HepG2 (cell line): ENCODE data around the gene POLR2F. TPM values are rescaled to one million over a fixed set of nuclear protein-coding genes. Genes with fewer than 3 reads are reported as not detected.

Source experiments
- AHR ChIP-seq: IDR thresholded peaks from 2 replicates; pipeline ENCODE4 v1.6.1; 2018; ENCODE audit warnings: missing genetic modification reagents, missing compliant biosample characterization
- ARNT2 ChIP-seq: sonication (generic); formaldehyde crosslinking; IDR thresholded peaks from 2 replicates; pipeline ENCODE4 v1.8.0; 2022; ENCODE audit warnings: mild to moderate bottlenecking, low read depth, missing genetic modification reagents, moderate library complexity
- ASH2L ChIP-seq: fragments of 300-600, 200-600 bp; sonication (generic); IDR thresholded peaks from 2 replicates; pipeline ENCODE4 v1.7.0; 2017; ENCODE audit warnings: low read depth, mild to moderate bottlenecking, moderate library complexity, mixed read lengths, low read length; ENCODE audit not compliant: insufficient read length
- BCL6 ChIP-seq: IDR thresholded peaks from 2 replicates; pipeline ENCODE4 v1.6.1; 2016; ENCODE audit warnings: missing genetic modification reagents, missing compliant biosample characterization
- E2F2 ChIP-seq: sonication (generic); formaldehyde crosslinking; IDR thresholded peaks from 2 replicates; pipeline ENCODE4 v1.4.0; 2020; ENCODE audit warnings: missing genetic modification reagents, borderline replicate concordance
- ELF4 ChIP-seq: sonication (generic); formaldehyde crosslinking; IDR thresholded peaks from 2 replicates; pipeline ENCODE4 v1.5.0; 2020; ENCODE audit warnings: missing genetic modification reagents, mild to moderate bottlenecking, moderate library complexity, borderline replicate concordance
- GLI4 ChIP-seq: sonication (generic); formaldehyde crosslinking; IDR thresholded peaks from 2 replicates; pipeline ENCODE4 v1.5.1; 2020; ENCODE audit warnings: missing genetic modification reagents, mild to moderate bottlenecking, moderate library complexity, borderline replicate concordance
- HNRNPK ChIP-seq: fragments of 200-400 bp; formaldehyde crosslinking; IDR thresholded peaks from 2 replicates; pipeline ENCODE4 v1.6.1; 2018; ENCODE audit warnings: low read length, low read depth, moderate library complexity, mild to moderate bottlenecking; ENCODE audit not compliant: poor library complexity, severe bottlenecking
- IKZF4 ChIP-seq: sonication (generic); formaldehyde crosslinking; IDR thresholded peaks from 2 replicates; pipeline ENCODE4 v1.5.1; 2020; ENCODE audit warnings: borderline replicate concordance, mild to moderate bottlenecking, low read depth, missing genetic modification reagents; ENCODE audit errors: not compliant biosample characterization
- MAFK ChIP-seq, 2 experiments: IDR thresholded peaks in 1 of 2; conservative IDR thresholded peaks in 1 of 2; 2 replicates each; pipeline ENCODE4 v1.6.1; 2011; ENCODE audit warnings: improper control_type of control experiment in 2 of 2, low read length in 2 of 2
- MAZ ChIP-seq, 2 experiments: sonication (generic) in 1 of 2; formaldehyde crosslinking in 1 of 2; IDR thresholded peaks; 2 replicates each; pipeline versions ENCODE4 v1.5.0 to v1.6.1; 2012 to 2020; ENCODE audit warnings: low read depth in 2 of 2, mild to moderate bottlenecking in 2 of 2, borderline replicate concordance in 1 of 2, improper control_type of control experiment in 1 of 2, low read length in 1 of 2, missing genetic modification reagents in 1 of 2, moderate library complexity in 1 of 2
- MLLT10 ChIP-seq: sonication (generic); formaldehyde crosslinking; IDR thresholded peaks from 2 replicates; pipeline ENCODE4 v1.4.0; 2020; ENCODE audit warnings: missing genetic modification reagents
- NAIF1 ChIP-seq: sonication (generic); formaldehyde crosslinking; IDR thresholded peaks from 2 replicates; pipeline ENCODE4 v1.5.0; 2020; ENCODE audit warnings: mild to moderate bottlenecking, missing genetic modification reagents, borderline replicate concordance
- ONECUT2 ChIP-seq: sonication (generic); formaldehyde crosslinking; IDR thresholded peaks from 2 replicates; pipeline ENCODE4 v1.4.0; 2020; ENCODE audit warnings: missing genetic modification reagents
- PHF21A ChIP-seq: sonication (generic); formaldehyde crosslinking; IDR thresholded peaks from 2 replicates; pipeline ENCODE4 v1.5.0; 2020; ENCODE audit warnings: mild to moderate bottlenecking, missing genetic modification reagents
- PPARG ChIP-seq: conservative IDR thresholded peaks from 2 replicates; pipeline ENCODE4 v1.6.1; 2016; ENCODE audit warnings: missing biosample characterization, missing genetic modification reagents
- SALL2 ChIP-seq: sonication (generic); formaldehyde crosslinking; IDR thresholded peaks from 2 replicates; pipeline ENCODE4 v1.8.1; 2023; ENCODE audit warnings: mild to moderate bottlenecking, missing genetic modification reagents, inconsistent platforms
- SPEN ChIP-seq: sonication (generic); formaldehyde crosslinking; IDR thresholded peaks from 2 replicates; pipeline ENCODE4 v1.5.1; 2020; ENCODE audit warnings: low read depth, mild to moderate bottlenecking, missing genetic modification reagents
- SRF ChIP-seq: IDR thresholded peaks from 2 replicates; pipeline ENCODE4 v1.6.1; 2011; ENCODE audit warnings: mild to moderate bottlenecking, low read depth, low read length, moderate library complexity
- TAF1 ChIP-seq: sonication (generic); formaldehyde crosslinking; IDR thresholded peaks from 2 replicates; pipeline ENCODE4 v1.4.0; 2020; ENCODE audit warnings: missing genetic modification reagents
- TFDP1 ChIP-seq: IDR thresholded peaks from 2 replicates; pipeline ENCODE4 v1.6.1; 2016; ENCODE audit warnings: missing compliant biosample characterization, missing genetic modification reagents, borderline replicate concordance
- ZMAT3 ChIP-seq: sonication (generic); formaldehyde crosslinking; conservative IDR thresholded peaks from 2 replicates; pipeline ENCODE4 v1.7.0; 2021; ENCODE audit warnings: missing genetic modification reagents
- ZNF138 ChIP-seq: sonication (generic); formaldehyde crosslinking; IDR thresholded peaks from 2 replicates; pipeline ENCODE4 v1.5.0; 2020; ENCODE audit warnings: mild to moderate bottlenecking, low read depth, missing genetic modification reagents
- ZNF292 ChIP-seq: sonication (generic); formaldehyde crosslinking; IDR thresholded peaks from 2 replicates; pipeline ENCODE4 v1.8.1; 2022; ENCODE audit warnings: mild to moderate bottlenecking, low read depth, missing genetic modification reagents, borderline replicate concordance
- ZNF552 ChIP-seq: sonication (generic); formaldehyde crosslinking; IDR thresholded peaks from 2 replicates; pipeline ENCODE4 v1.9.0; 2022; ENCODE audit warnings: missing genetic modification reagents, mild to moderate bottlenecking, borderline replicate concordance
- ZNF784 ChIP-seq: sonication (generic); formaldehyde crosslinking; IDR thresholded peaks from 2 replicates; pipeline ENCODE4 v1.5.1; 2020; ENCODE audit warnings: missing genetic modification reagents, mild to moderate bottlenecking, borderline replicate concordance
- polyA plus RNA-seq, 8 experiments: library from polyadenylated mRNA; depleted of rRNA in 3 of 8; stranded (reverse) in 7 of 8; unstranded in 1 of 8; fragments of >200 nt; fragmentation: Illumina TruSeq in 4 of 8; extraction: Trizol in 4 of 8; gene quantifications; 2 replicates each; pipeline versions ENCODE4 v1.2.1 to v1.2.3, GENCODE V29; 2011 to 2016; ENCODE audit warnings: low read depth in 4 of 8, missing spikeins in 1 of 8, mixed read lengths in 1 of 8; ENCODE audit not compliant: insufficient read depth in 1 of 8
- total RNA-seq, 5 experiments: library from RNA; depleted of rRNA; stranded (reverse); fragments of >200 nt; fragmentation: Illumina TruSeq; extraction: Trizol; gene quantifications; 2 replicates each; pipeline ENCODE4 v1.2.3, GENCODE V29; 2016; ENCODE audit warnings: low read depth in 1 of 5

The POLR2F gene
- total and polyA plus RNA-seq, 2 of the 13 experiments (the other 11 are each of a cell fraction or from before 2014, with no cell fraction given), result 135 to 158 TPM

- no peak for TF ChIP-seq MLLT10 (CRISPR knock-in tag)
- no peak for TF ChIP-seq TAF1 (CRISPR knock-in tag)
- TF ChIP-seq AHR (CRISPR knock-in tag), result no peak
- no peak for TF ChIP-seq MAZ (IDR thresholded peaks at IDR 0.05; ENCODE audit: borderline replicate concordance, low read depth, low read length)
- peak; percentile 47; the same call in 1 of the 2 replicates for TF ChIP-seq MAZ (CRISPR knock-in tag; IDR thresholded peaks at IDR 0.05; ENCODE audit: low read depth)
- TF ChIP-seq ASH2L, result no peak
- no peak for TF ChIP-seq GLI4 (CRISPR knock-in tag)
- no peak for TF ChIP-seq BCL6 (CRISPR knock-in tag)
- TF ChIP-seq NAIF1 (CRISPR knock-in tag), result no peak
- peak; percentile 18; the same call in 1 of the 2 replicates for TF ChIP-seq SPEN
- TF ChIP-seq ZNF784 (CRISPR knock-in tag), result no peak
- TF ChIP-seq ONECUT2, result no peak
- no peak for TF ChIP-seq ELF4
- TF ChIP-seq ARNT2 (CRISPR knock-in tag), result peak; percentile 79; the same call in 1 of the 2 replicates
- TF ChIP-seq TFDP1 (CRISPR knock-in tag), result peak; percentile 44; the same call in 1 of the 2 replicates
- TF ChIP-seq MAFK (conservative IDR thresholded peaks at IDR 0.05 in 1 of 2, IDR thresholded peaks at IDR 0.05 in 1 of 2; ENCODE audit: low read length in 2 of 2), result no peak
- no peak for TF ChIP-seq PHF21A (CRISPR knock-in tag)
- no peak for TF ChIP-seq ZNF138 (CRISPR knock-in tag)
- no peak for TF ChIP-seq IKZF4 (CRISPR knock-in tag)
- no peak for TF ChIP-seq ZMAT3
- TF ChIP-seq PPARG (CRISPR knock-in tag), result no peak
- no peak for TF ChIP-seq ZNF292 (CRISPR knock-in tag)
- TF ChIP-seq SRF, result no peak
- TF ChIP-seq ZNF552 (CRISPR knock-in tag), result no peak
- peak; percentile 20 for TF ChIP-seq HNRNPK
- TF ChIP-seq E2F2 (CRISPR knock-in tag), result no peak
- no peak for TF ChIP-seq SALL2
These were observed 47.8 kb upstream of the POLR2F start, which contains the start of gene MICALL1 (continued) for GRCh38 chr22:37905534-37906363.
